Measurements from ENCODE around the gene MAF.

DNA sequence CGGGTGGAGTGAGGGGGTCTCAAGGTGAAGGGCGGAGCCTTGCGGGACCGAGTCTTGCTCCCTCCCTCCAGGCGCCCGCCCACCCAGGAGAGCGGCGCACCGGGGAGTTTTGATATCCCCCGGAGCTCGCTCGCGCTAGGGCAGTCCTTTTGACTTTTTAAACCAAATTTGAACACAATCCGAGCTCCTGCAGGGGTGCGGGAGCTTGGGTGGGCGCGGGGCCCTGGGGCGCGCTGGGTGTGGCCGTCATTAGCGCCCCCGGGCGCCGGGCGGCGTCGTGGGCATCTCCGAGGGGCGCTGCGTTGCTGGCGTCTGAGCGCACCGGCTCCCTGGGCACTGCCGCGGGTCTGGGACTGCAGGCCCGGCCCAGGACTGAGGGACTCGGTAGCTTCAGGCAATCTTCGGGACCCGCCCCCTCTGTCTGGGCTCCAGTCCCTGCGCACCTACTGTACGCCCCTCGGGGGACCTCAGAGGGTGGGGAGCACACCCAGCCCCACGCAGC lies 10.9 kb downstream of the MAF start:
- TF ChIP-seq, protein P1, sequence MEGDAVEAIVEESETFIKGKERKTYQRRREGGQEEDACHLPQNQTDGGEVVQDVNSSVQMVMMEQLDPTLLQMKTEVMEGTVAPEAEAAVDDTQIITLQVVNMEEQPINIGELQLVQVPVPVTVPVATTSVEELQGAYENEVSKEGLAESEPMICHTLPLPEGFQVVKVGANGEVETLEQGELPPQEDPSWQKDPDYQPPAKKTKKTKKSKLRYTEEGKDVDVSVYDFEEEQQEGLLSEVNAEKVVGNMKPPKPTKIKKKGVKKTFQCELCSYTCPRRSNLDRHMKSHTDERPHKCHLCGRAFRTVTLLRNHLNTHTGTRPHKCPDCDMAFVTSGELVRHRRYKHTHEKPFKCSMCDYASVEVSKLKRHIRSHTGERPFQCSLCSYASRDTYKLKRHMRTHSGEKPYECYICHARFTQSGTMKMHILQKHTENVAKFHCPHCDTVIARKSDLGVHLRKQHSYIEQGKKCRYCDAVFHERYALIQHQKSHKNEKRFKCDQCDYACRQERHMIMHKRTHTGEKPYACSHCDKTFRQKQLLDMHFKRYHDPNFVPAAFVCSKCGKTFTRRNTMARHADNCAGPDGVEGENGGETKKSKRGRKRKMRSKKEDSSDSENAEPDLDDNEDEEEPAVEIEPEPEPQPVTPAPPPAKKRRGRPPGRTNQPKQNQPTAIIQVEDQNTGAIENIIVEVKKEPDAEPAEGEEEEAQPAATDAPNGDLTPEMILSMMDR (conservative IDR thresholded peaks at IDR 0.05), result no peak
- no peak for TF ChIP-seq EZH2 (IDR thresholded peaks at IDR 0.05; ENCODE audit: low read depth)
